ENCODE measurements around the gene LCTL.

- TF ChIP-seq CTCF (IDR thresholded peaks at IDR 0.05) = no peak
- TF ChIP-seq POLR2A (IDR thresholded peaks at IDR 0.05) = no peak
Measured at GRCh38 chr15:66564136-66565041, 1.4 kb downstream of the LCTL start.

All from vagina (tissue), 2 donors.